22Rv1 (cell line): ENCODE results near the gene TAS1R1.

ENCODE experiments used
- ZFX ChIP-seq: fragments of 450-650 bp; IDR thresholded peaks from 2 replicates; pipeline ENCODE4 v1.6.1; 2017; ENCODE audit warnings: antibody characterized with exemption, borderline replicate concordance
- TF ChIP-seq, protein P1 (sequence below): fragments of 450-650 bp; IDR thresholded peaks from 2 replicates; pipeline ENCODE4 v1.5.1; 2017; ENCODE audit warnings: mild to moderate bottlenecking

GRCh38 chr1:6519935-6520671 lies 35.0 kb upstream of the TAS1R1 start:
- TF ChIP-seq, protein P1, sequence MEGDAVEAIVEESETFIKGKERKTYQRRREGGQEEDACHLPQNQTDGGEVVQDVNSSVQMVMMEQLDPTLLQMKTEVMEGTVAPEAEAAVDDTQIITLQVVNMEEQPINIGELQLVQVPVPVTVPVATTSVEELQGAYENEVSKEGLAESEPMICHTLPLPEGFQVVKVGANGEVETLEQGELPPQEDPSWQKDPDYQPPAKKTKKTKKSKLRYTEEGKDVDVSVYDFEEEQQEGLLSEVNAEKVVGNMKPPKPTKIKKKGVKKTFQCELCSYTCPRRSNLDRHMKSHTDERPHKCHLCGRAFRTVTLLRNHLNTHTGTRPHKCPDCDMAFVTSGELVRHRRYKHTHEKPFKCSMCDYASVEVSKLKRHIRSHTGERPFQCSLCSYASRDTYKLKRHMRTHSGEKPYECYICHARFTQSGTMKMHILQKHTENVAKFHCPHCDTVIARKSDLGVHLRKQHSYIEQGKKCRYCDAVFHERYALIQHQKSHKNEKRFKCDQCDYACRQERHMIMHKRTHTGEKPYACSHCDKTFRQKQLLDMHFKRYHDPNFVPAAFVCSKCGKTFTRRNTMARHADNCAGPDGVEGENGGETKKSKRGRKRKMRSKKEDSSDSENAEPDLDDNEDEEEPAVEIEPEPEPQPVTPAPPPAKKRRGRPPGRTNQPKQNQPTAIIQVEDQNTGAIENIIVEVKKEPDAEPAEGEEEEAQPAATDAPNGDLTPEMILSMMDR: no peak
- TF ChIP-seq ZFX: no peak
